GM21360 (cell line): ENCODE measurements around the gene ETF1.

Experiments used
- ATAC-seq: cut with Tn5 transposase; IDR thresholded peaks from one replicate; pipeline ENCODE4 v1.9.1; 2021; ENCODE audit warnings: mild to moderate bottlenecking, moderate library complexity; ENCODE audit not compliant: unreplicated experiment

The ETF1 gene

DNA sequence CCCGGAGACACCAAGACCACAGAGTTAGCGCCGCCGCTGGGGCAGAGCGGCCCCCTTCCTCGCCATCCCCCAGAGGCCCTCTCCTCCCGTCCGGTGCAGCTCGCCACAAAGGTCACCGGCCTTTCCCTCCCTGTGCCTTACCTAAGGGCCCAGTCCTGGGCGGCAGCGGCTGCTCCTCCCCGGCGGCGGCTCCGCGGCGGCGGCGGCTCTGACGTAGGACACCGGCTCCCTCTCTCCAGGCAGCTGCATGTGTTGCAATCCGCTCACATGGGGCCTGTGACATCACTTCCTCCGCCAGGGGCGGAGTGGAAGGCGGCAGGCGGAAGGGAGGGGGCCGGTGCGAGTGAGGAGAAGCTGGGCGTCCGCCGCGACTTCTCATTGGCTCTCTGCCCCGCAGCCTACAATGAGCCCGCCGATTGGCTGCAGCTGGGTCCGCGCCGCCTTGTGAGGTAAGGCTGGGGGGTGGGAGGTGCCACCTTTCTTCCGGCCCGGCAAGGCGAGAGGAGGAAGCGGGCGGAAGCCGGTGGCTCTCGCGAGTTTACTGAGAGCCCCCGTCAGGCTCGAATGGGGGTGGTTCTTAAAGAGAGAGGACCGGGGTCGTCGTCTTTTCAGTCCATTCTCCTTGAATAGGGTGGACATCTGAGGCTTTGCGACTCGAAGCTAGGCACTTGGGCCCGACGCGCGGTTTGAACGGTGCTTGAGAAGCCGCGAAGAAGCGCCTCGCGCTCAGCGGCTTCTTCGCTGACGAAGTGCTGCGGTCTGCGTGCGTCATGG is at the start of gene ETF1:
Gene ETF1 (minus strand): TSS at position 281 of the 774 bp plus-strand sequence. CDS start 318 bp downstream, outside the sequence.
- ATAC-seq, result peak; percentile 92

DNA sequence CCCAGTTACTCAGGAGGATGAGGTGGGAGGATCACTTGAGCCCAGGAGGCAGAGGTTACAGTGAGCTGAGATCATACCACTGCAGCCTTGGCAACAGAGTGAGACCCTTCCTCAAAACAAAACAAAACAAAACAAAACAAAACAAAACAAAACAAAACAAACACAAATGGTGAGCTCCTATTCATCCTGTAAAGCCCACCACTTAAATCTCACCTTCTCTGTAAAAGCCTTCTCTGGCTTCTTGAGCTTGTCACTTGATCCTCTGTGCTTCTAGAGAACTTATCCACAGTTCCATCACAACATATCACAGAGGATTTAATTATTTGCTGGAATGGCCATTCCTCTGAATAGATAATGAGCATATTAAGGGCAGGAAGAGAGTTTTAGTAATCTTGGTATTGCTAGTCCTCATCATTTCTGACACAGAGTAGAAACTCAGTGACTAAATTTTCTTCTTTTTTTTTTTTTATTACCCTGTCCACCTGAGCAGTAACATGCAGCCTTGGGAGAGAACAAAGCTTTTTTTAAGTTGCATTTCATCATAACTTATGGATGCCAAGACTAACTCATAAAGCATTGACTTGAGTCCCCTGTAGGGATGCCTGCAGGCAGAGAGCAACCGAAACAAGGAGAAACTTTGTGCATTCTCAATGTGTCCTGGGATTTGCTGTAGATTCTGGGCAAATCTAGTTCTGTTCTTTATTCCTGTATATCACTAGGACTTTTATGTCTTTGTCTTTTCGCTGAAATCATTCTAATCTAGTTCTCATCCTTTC is 45.2 kb upstream of the ETF1 start:
- ATAC-seq, result no peak

DNA sequence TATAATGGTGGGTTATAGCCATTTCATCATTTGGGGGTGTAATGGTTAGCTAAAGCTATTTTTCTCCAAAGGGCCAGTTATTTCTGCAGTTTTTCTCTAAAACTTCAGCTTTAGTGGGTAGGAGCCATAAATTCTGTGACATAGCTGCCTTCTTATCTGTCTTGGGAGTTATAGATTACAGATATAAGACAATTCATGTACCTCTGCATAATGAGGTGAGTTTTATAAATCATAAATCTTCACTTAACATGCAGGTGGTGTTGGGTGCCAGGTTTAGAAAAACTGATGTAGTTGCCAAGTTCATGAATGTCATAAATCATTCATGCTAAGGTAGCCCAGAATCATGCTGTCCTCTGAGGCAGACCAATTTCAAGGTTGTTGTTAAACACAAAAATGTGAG is 42.1 kb upstream of the ETF1 start:
- no peak for ATAC-seq

DNA sequence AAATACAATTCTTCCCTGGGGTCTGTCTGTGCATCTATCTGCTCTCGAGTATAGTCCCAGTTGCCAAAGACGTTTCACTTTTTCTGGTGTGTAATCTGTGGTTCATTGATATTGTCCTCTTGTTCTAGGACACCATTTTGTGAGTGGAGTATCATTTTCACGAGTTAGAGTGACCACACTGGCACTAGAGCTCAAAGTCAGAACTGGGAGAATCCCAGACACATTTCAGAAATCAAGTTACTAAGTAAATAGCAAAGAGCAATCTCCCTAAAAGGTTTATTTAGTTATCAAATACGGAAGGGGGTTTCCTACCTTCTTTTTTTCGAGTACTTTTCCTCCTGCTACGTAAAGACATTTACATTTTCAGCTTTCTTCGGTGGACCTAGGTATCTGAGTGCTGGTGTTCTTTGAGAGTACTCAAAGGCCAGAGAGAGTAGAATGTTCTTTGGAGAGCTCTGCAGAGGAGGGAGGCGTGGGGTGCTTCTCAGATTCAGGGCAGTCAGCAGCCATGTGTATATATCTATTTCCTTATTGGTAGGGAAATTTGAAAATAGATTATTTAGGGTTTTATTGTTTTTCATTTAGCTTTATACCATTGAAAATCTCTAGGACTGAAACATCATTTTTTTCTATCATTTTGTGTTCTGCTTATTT is 41.1 kb upstream of the ETF1 start:
- no peak for ATAC-seq

DNA sequence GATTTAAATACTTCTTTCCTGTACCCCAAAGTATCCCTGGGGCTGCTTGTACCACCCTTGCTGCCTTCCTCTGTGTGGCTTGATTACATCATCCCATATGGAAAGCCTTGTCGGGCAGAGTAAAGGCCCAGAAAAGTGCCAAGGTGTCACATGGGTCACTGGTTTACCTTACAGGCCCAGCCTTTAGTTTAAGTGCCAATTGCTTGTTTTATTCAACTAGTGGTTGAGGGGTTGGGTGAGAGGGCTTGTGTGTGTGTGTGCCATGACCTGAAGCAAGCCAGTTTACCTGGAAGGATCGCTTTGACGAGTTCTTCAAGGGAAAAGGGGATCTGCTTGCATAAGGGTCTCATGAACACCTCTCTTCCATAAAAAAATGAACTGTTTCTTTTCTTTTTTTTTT is 39.9 kb upstream of the ETF1 start:
- ATAC-seq, result no peak

DNA sequence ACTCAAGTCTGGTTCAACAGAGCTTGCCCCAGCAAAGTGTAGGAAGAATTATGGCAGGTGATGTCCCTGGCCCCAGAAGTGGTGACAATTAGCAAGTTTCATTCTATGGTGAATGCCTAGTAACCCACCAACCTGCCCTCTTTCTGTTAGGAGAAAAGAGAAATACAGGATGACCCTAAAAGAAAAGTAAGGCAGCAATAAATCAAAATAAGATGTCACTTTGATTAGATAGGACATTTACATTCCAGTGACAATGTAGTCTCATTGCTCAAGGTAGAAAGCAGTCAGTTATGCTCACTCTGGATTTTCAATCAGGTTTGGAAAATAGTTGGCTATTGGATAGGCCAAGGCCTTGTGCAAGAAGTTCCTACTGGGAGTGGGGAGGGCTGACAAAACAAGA is 37.7 kb upstream of the ETF1 start:
- no peak for ATAC-seq

DNA sequence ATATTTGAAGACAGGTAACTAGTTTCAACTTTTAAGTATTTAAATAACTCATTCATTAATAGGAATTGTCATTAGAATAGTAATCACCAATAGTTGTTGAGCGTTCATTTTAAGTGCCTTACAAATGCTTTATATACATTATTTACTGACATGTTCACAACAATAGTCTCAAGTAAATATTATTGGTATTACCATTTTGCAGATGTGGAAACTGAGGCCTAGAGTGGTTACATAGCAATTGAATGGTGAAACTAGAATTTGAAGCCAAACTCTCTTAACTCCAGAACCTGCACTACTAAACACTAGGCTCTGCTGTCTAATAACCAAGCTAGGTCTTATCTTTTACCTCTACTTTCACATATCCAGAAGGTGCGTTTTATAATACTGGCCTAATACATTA is 37.0 kb upstream of the ETF1 start:
- ATAC-seq, result no peak

DNA sequence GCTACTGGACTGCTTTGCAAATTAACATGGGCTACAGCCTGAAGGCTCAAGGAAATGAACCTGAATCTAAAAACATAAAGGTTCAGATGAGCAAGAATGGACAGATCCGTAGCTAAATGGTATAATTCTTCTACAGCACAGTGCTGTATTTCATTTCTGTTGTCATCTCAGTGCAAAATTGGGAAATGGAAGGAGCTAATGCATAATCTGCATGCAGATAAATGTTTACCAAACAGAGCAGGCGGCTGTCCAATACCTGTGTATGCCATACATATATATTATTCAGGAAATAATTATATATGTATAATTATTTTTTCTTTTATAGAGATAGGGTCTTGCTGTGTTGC is 36.5 kb upstream of the ETF1 start:
- no peak for ATAC-seq

DNA sequence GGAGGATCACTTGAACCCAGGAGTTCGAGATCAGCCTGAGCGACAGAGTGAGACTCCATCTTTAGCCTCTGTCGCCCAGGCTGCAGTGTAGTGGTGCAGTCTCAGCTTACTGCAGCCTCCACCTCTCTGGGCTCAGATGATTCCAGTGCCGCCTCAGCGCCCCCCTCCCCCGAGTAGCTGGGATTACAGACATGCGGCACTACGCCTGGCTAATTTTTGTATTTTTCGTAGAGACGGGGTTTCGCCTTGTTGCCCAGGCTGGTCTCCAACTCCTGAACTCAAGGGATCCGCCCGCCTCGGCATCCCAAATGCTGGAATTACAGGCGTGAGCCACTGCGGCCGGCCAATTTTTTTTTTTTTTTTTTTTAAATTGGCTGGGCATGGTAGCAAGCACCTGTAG is 34.4 kb upstream of the ETF1 start:
- ATAC-seq, result no peak

DNA sequence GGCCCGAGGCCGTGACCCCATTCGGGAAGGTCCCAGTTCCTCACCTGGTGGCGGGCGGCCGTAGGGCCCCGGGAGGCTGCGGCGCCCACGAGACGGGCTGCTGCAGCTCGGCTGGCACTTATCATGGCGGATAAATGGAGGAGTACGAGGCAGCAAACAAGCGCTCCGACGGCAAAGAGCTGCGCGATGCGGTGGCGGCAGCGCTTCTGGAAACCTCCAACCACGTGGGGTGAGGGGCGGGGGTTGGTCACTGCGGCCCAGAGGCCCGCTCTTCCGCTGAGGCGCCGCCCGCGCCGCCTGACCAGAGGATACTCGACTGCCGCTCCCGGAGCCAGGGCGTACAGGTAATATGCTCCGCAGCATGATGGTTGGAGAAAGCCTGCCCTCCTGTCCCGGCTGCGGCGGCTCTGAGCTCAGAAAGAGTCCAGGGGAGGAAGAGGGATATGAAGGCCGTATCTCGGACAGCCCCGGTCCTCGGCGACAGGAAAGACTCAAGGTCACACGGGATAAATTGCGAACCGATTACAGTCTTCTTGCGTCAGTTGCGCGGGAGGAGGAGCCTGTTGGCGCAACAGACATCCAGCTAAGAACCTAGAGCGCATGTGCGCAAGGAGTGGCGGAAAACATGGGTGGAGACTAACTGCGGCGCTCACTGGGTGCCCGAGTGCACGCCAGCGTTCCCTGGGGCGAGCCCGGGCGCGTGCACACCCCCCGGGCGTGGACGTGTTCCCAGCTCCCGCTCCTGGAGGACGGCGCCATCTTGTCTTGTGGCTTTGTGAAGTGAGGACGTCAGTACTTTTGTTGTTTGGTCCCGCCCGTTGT is 32.4 kb upstream of the ETF1 start, which contains the start of gene HSPA9:
Gene HSPA9 (minus strand): TSS at position 208 of the 822 bp plus-strand sequence. CDS start 83 bp downstream, at position 125.
- ATAC-seq, result peak; percentile 84

DNA sequence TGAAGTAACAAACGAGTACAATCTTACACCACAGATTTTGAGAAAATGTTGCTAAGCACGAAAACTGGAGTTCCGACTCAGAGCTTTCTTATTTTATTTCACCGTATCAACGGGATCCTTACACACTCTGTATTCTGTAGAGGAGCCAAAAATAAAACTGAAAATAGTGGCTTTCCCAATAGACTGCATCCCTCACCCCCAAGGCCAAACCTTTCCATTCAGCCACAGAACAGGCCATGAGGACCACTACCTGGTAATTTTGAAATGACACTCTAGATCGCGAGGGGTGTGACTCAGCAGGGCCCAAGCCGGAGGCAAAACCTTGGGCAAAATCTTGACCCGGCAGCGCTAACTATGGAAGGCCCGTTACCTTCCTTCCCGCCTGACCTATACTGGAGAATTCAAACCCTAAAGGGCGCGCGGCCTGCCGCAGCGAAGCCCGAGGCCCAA is 31.7 kb upstream of the ETF1 start:
- ATAC-seq, result no peak

DNA sequence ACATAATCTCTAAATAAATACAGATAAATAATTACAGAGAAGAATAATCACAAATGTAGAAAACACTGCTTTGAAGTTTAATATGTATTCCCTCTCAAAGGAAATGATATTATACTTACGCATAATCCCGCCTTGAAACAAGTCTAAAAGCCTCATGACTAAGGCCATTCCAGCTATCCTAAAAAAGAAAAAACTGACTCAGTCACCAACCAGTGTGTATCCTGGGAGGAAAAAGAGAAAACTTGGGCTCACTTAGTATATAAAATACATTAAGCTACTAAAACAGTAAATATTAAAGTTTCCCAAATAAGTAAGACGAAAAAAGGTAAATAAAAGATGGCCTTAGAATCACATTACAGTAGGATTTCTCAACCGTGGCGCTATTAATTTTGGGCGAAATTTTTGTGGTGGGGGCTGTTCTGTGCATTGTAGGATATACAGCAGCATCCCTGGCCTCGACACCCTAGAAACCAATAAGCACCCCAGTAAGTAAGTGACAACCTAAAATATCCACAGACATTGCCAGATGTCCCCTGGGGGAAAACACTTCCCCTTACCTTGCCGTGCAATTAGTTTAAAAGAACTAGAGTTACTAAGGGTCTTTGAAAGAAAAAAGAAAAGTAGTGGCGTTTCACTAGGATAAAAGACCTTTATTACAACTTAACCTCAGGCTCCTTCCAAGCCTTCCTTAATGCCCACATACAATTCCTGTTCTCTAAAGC is 31.1 kb upstream of the ETF1 start:
- ATAC-seq, result no peak

DNA sequence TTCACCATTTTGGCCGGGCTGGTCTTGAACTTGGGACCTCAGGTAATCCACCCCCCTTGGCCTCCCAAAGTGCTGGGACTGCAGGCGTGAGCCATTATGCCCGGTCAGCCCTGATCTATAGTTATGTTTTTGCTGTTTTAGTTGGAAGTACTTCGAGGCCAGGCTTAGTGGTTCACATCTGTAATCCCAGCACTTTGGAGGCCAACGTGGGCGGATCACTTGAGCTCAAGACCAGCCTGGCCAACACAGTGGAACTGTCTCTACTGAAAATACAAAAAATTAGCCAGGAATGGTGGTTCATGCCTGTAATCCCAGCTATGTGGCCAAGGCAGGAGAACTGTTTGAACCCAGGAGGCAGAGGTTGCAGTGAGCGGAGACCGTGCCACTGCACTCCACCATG is 30.2 kb upstream of the ETF1 start:
- ATAC-seq, result no peak

DNA sequence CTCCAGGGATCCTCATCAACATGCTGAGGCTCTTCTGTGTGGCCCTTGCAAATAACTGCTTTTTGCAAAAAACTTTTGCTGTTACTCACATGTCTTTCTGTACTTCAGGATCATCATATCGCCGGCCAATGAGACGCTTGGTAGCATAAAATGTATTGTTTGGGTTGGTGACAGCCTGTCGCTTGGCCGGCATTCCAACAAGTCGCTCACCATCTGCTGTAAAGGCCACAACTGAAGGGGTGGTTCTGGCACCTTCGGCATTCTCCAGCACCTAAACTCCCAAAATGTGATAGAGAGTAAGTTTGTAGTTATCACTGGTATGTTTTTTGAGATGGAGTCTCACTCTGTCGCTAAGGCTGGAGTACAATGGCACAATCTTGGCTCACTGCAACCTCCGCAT is 27.8 kb upstream of the ETF1 start:
- no peak for ATAC-seq

DNA sequence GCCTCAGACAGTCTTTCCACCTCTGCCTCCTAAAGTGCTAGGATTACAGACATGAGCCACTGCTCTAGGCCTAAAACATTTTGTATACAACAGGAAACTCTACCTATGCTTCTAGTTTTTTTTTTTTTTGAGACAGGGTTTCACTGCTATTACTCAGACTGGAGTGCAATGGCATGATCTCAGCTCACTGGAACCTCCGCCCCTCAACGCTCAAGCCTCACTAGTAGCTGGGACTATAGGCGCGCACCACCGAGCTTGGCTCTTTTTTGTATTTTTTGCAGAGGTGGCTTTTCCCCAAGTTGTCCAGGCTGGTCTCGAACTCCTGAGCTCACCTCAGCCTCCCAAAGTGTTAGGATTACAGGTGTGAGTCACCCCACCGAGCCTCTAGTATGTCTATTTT is 26.7 kb upstream of the ETF1 start:
- ATAC-seq, result no peak

DNA sequence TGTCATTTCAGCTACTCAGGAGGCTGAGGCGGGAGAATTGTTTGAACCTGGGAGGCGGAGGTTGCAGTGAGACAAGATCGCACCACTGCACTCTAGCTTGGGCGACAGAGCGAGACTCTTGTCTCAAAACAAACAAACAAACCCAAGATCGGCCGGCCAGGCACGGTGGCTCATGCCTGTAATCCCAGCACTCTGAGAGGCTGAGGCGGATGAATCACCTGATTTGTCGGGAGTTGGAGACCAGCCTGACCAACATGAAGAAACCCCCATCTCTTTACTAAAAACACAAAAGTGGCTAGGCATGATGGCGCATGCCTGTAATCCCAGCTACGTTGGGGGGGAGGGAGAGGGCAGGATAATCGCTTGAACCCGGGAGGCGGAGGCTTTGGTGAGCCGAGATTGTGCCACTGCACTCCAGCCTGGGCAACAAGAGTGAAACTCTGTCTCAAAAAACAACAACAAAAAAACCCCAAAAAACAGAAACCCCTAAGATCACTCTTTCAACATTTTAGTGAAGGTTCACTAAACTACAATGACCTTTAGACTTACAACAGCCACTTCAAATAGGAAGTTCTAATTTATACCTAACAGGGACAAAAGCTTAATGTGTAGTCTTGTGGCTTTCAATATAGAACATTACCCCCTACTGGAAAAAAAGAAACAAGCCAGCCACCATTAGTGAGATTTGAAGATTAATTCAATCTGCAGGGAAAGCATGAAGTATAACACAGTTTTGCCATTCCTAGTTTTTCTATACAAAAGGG is 25.2 kb upstream of the ETF1 start:
- ATAC-seq, result no peak

DNA sequence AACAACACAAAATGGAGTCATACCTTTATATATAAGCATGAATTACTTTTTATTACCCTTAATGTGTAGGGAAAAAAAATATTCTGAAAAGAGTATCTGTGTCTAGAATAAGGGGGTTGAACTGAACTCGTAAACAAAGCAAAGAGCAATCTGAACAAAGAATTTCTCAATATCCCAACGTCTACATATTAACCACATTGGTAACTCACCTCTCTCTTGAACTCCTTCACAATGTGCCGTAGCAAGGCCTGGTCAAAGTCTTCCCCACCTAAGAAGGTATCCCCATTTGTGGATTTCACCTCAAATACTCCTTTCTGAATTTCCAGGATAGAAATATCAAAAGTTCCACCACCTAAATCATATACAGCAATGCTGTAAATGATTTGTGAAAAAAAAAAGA is 23.8 kb upstream of the ETF1 start:
- no peak for ATAC-seq

DNA sequence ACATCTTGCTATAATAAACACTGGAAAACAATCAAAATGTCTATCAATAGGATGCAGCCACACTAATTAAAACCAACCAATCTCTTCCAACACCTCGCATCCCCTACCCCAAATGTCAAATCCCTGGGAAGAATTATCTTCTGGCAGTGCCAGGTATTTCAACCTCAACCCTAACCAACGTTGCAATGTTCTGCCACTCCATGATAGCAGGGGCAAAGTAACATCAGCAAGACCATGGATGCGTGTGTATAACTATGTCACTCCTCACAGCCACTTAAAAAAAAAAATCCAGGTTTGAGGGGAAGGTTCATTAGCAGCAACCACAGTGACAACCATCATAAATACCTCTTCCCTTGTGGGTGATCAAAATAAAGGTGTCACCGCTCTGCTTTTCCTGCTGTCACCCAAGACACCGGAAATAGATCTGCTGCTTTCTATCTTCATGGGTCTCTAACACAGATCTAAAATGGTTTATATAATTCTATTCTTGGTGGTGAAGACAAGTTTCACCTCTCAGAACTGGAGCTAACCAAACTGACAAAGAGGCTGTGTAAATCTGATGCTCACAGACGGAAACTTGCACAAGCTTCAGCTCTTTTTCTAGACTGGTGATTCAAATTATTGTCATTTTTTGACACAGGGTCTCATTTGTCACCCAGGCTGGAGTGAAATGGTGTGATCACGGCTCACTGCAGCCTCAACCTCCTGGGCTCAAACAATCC is 22.2 kb upstream of the ETF1 start:
- ATAC-seq, result no peak

DNA sequence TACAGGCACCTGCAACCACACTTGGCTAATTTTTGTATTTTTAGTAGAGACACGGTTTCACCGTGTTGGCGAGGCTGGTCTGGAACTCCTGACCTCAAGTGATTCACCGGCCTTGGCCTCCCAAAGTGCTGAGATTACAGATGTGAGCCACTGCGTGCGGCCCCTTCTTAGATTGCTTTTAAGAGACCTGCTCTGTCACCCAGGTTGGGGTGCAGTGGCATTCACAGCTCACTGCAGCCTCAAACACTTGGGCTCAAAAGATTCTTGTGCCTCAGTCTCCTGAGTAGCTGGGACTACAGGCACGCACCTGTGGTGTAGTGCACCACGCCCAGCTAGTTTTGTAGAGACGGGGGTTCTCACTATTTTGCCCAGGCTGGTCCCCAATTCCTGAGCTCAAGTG is 21.2 kb upstream of the ETF1 start:
- no peak for ATAC-seq
